Suppressor macrophage (primary cell): ENCODE measurements around the gene UBE2Q1.
"Not testable (repeated sequence)": the region's sequence is repeated elsewhere in the genome, so short reads cannot be mapped to it uniquely, and the experiment has no call there.

ENCODE experiments used
- DNase-seq, 4 experiments: peaks; one replicate each; pipeline ENCODE4 v3.0.0-alpha.2; 2020 to 2022

The UBE2Q1 gene

GRCh38 chr1:154549202-154549770 lies 9.2 kb downstream of the UBE2Q1 start:
- DNase-seq: no peak

GRCh38 chr1:154548028-154548427 lies 10.4 kb downstream of the UBE2Q1 start:
- DNase-seq: no peak

GRCh38 chr1:154547105-154547732 lies 11.2 kb downstream of the UBE2Q1 start:
- DNase-seq: no peak

- DNase-seq: peak; percentile 74 to 86 (median 84)
Observed at GRCh38 chr1:154546264-154547063, 12.0 kb downstream of the UBE2Q1 start.

- no peak for DNase-seq
Observed at GRCh38 chr1:154541231-154541630, 17.2 kb downstream of the UBE2Q1 start.

- DNase-seq: no peak
Observed at GRCh38 chr1:154539486-154540483, 18.7 kb downstream of the UBE2Q1 start.

- DNase-seq: no peak
Observed at GRCh38 chr1:154536570-154536969, 21.9 kb downstream of the UBE2Q1 start.

- DNase-seq: no peak
Observed at GRCh38 chr1:154533952-154534844, 24.3 kb downstream of the UBE2Q1 start.

GRCh38 chr1:154531950-154532349 lies 26.5 kb downstream of the UBE2Q1 start:
- DNase-seq: not testable (repeated sequence)

GRCh38 chr1:154529308-154529707 lies 29.2 kb downstream of the UBE2Q1 start:
- DNase-seq: no peak

- DNase-seq: no peak
Observed at GRCh38 chr1:154527192-154527591, 31.3 kb downstream of the UBE2Q1 start.

- DNase-seq: peak in 2 of 4 experiments; percentile 15 to 33
Observed at GRCh38 chr1:154524881-154525280, 33.6 kb downstream of the UBE2Q1 start.

- DNase-seq: no peak
Observed at GRCh38 chr1:154521695-154522094, 36.8 kb downstream of the UBE2Q1 start.

- DNase-seq: peak; percentile 44 to 70 (median 64)
Observed at GRCh38 chr1:154520333-154520732, 38.1 kb downstream of the UBE2Q1 start.

GRCh38 chr1:154519591-154519991 lies 38.9 kb downstream of the UBE2Q1 start:
- DNase-seq: no peak

GRCh38 chr1:154517661-154518060 lies 40.8 kb downstream of the UBE2Q1 start:
- no peak for DNase-seq

GRCh38 chr1:154514066-154514553 lies 44.4 kb downstream of the UBE2Q1 start:
- DNase-seq: no peak

- DNase-seq: no peak
Observed at GRCh38 chr1:154512760-154513159, 45.7 kb downstream of the UBE2Q1 start.

- no peak for DNase-seq
Observed at GRCh38 chr1:154503898-154504297, 54.6 kb downstream of the UBE2Q1 start.

- peak in 1 of 4 experiments; percentile 19 for DNase-seq
Observed at GRCh38 chr1:154502744-154503115, 55.7 kb downstream of the UBE2Q1 start.

GRCh38 chr1:154502066-154502743 lies 56.3 kb downstream of the UBE2Q1 start, which contains the start of the genes SHE and TDRD10:
Gene SHE, minus strand, starts transcription at chr1:154502412. Its CDS starts 386 bp downstream, at chr1:154502026.
Gene TDRD10, plus strand, starts transcription at chr1:154502219. Its CDS starts 4,685 bp downstream, at chr1:154506904.
- DNase-seq: peak in 2 of 4 experiments; percentile 16 to 20
